ENCODE measurements around the gene SLAIN2. TPM values are rescaled to one million over a fixed set of nuclear protein-coding genes. Genes with fewer than 3 reads are reported as not detected.

Gene SLAIN2
- total RNA-seq, 1 donor from 2014 or later, result 91.6 TPM

GRCh38 chr4:48369248-48369647 lies 27.9 kb downstream of the SLAIN2 start:
- DNase-seq (no peak), ATAC-seq (no peak)
- no peak for TF ChIP-seq CTCF (IDR thresholded peaks at IDR 0.05)
- intact Hi-C loops (cut with DNase I), result no loop called here
- no peaks in the 10 kb centered on the region for H3K9me3 ChIP-seq
- no peaks in the 10 kb centered on the region for H3K36me3 ChIP-seq
- no peak overlapping the region for H3K4me3 ChIP-seq
- no peak overlapping the region for H3K27ac ChIP-seq
- no peaks in the 10 kb centered on the region for H3K27me3 ChIP-seq (ENCODE audit: low read depth)
- peaks cover 23% of the 10 kb centered on the region for H3K4me1 ChIP-seq

- intact Hi-C loops (cut with DNase I), result no loop called here
- Histone ChIP-seq H3K9me3 (no peaks in the 10 kb centered on the region), H3K27me3 (ENCODE audit: low read depth) (no peaks in the 10 kb centered on the region), H3K36me3 (no peaks in the 10 kb centered on the region), H3K4me1 (peaks cover 23% of the 10 kb centered on the region), H3K4me3 (no peak overlapping the region), H3K27ac (no peak overlapping the region)
- DNase-seq (no peak), ATAC-seq (no peak)
- TF ChIP-seq CTCF (IDR thresholded peaks at IDR 0.05), result no peak
These were observed 28.4 kb downstream of the SLAIN2 start for GRCh38 chr4:48369771-48370170.

GRCh38 chr4:48370260-48371134 lies 29.2 kb downstream of the SLAIN2 start:
- H3K27ac ChIP-seq, result no peak overlapping the region
- peaks cover 24% of the 10 kb centered on the region for H3K4me1 ChIP-seq
- no peak overlapping the region for H3K4me3 ChIP-seq
- H3K9me3 ChIP-seq, result no peaks in the 10 kb centered on the region
- no peak for TF ChIP-seq CTCF (IDR thresholded peaks at IDR 0.05)
- H3K36me3 ChIP-seq, result no peaks in the 10 kb centered on the region
- intact Hi-C loops (cut with DNase I), result no loop called here
- H3K27me3 ChIP-seq (ENCODE audit: low read depth), result no peaks in the 10 kb centered on the region
- no peak for DNase-seq
- no peak for ATAC-seq

GRCh38 chr4:48372272-48372671 lies 30.9 kb downstream of the SLAIN2 start:
- intact Hi-C loops (cut with DNase I), result no loop called here
- Histone ChIP-seq H3K9me3 (no peaks in the 10 kb centered on the region), H3K27ac (no peak overlapping the region), H3K27me3 (ENCODE audit: low read depth) (no peaks in the 10 kb centered on the region), H3K36me3 (no peaks in the 10 kb centered on the region), H3K4me1 (peaks cover 20% of the 10 kb centered on the region), H3K4me3 (no peak overlapping the region)
- ATAC-seq (peak in 1 of 2 donors; percentile 59), DNase-seq (no peak)
- TF ChIP-seq CTCF (IDR thresholded peaks at IDR 0.05), result no peak

GRCh38 chr4:48375651-48376304 lies 34.4 kb downstream of the SLAIN2 start:
- ATAC-seq, result peak; percentile 54 to 64
- DNase-seq, result no peak
- H3K27me3 ChIP-seq (ENCODE audit: low read depth), result no peaks in the 10 kb centered on the region

More at GRCh38 chr4:48375651-48376304, 34.4 kb downstream of the SLAIN2 start:
- peaks cover 22% of the 10 kb centered on the region for H3K36me3 ChIP-seq
- no peak for TF ChIP-seq CTCF (IDR thresholded peaks at IDR 0.05)
- no peak overlapping the region for H3K27ac ChIP-seq
- no peaks in the 10 kb centered on the region for H3K9me3 ChIP-seq
- H3K4me1 ChIP-seq, result peaks cover 10% of the 10 kb centered on the region
- H3K4me3 ChIP-seq, result no peak overlapping the region
- intact Hi-C loops (cut with DNase I), result no loop called here
